MM.1S (cell line): ENCODE data around the gene FCHSD2.
A peak's percentile ranks its signal among the peaks of the same experiment; 100 is the strongest.

Experiments
- DNase-seq: peaks from one replicate; pipeline ENCODE4 v3.0.0-alpha.2; 2015
- H2AFZ ChIP-seq: fragments of 300-600 bp; sonication (generic); 2 replicates; pipeline ENCODE4 v1.6.0; 2016; ENCODE audit warnings: antibody characterized with exemption, low read length
- H3F3A ChIP-seq: fragments of 300-600 bp; sonication (generic); 2 replicates; pipeline ENCODE4 v1.6.1; 2016; ENCODE audit warnings: mild to moderate bottlenecking, antibody characterized with exemption, low read length, moderate library complexity, mixed read lengths; ENCODE audit not compliant: insufficient read depth
- H3K27ac ChIP-seq: fragments of 300-600 bp; sonication (generic); 2 replicates; pipeline ENCODE4 v1.5.1; 2016; ENCODE audit warnings: mild to moderate bottlenecking, low read length
- H3K27me3 ChIP-seq: fragments of 300-600 bp; sonication (generic); replicated peaks from 2 replicates; pipeline ENCODE4 v1.6.0; 2016; ENCODE audit warnings: low read length; ENCODE audit not compliant: insufficient read depth
- H3K36me3 ChIP-seq: fragments of 300-600 bp; sonication (generic); replicated peaks from 2 replicates; pipeline ENCODE4 v1.6.1; 2016; ENCODE audit warnings: mild to moderate bottlenecking, low read length, mixed read lengths; ENCODE audit not compliant: insufficient read depth
- H3K4me1 ChIP-seq: fragments of 300-600 bp; sonication (generic); 2 replicates; pipeline ENCODE4 v1.6.1; 2016; ENCODE audit warnings: low read length, mixed read lengths
- H3K4me2 ChIP-seq: fragments of 300-600 bp; sonication (generic); 2 replicates; pipeline ENCODE4 v1.6.0; 2016; ENCODE audit warnings: low read depth, low read length
- H3K4me3 ChIP-seq: fragments of 300-600 bp; sonication (generic); 2 replicates; pipeline ENCODE4 v1.5.1; 2016; ENCODE audit warnings: low read length, mixed read lengths
- H3K79me2 ChIP-seq: fragments of 300-600 bp; sonication (generic); 2 replicates; pipeline ENCODE4 v1.6.1; 2016; ENCODE audit warnings: mixed run types, low read length, mixed read lengths
- H3K9ac ChIP-seq: fragments of 300-600 bp; sonication (generic); 2 replicates; pipeline ENCODE4 v1.6.1; 2016; ENCODE audit warnings: low read length, mixed read lengths
- H3K9me2 ChIP-seq: fragments of 300-600 bp; sonication (generic); replicated peaks from 2 replicates; pipeline ENCODE4 v1.6.1; 2016; ENCODE audit warnings: mild to moderate bottlenecking, low read length, mixed read lengths; ENCODE audit not compliant: insufficient read depth
- H3K9me3 ChIP-seq: fragments of 300-600 bp; sonication (generic); replicated peaks from 2 replicates; pipeline ENCODE4 v1.6.1; 2016; ENCODE audit warnings: mild to moderate bottlenecking, low read length, mixed read lengths; ENCODE audit not compliant: insufficient read depth
- H4K20me1 ChIP-seq: fragments of 300-600 bp; sonication (generic); 2 replicates; pipeline ENCODE4 v1.6.1; 2016; ENCODE audit warnings: mild to moderate bottlenecking, low read length, moderate library complexity, mixed read lengths; ENCODE audit not compliant: insufficient read depth
- EZH2 ChIP-seq: fragments of 300-600 bp; sonication (generic); optimal IDR thresholded peaks from 2 replicates; pipeline ENCODE3; 2017; ENCODE audit warnings: low read depth, mild to moderate bottlenecking, antibody characterized with exemption, low read length, mixed read lengths
- EZH2phosphoT487 ChIP-seq: fragments of 300-600 bp; sonication (generic); IDR thresholded peaks from 2 replicates; pipeline ENCODE4 v1.6.1; 2018; ENCODE audit warnings: antibody characterized with exemption, low read length
- TF ChIP-seq, protein P1 (sequence below): fragments of 300-600 bp; sonication (generic); IDR thresholded peaks from 2 replicates; pipeline ENCODE4 v1.5.1; 2016; ENCODE audit warnings: antibody characterized with exemption, low read length, mixed read lengths

The FCHSD2 gene

DNA sequence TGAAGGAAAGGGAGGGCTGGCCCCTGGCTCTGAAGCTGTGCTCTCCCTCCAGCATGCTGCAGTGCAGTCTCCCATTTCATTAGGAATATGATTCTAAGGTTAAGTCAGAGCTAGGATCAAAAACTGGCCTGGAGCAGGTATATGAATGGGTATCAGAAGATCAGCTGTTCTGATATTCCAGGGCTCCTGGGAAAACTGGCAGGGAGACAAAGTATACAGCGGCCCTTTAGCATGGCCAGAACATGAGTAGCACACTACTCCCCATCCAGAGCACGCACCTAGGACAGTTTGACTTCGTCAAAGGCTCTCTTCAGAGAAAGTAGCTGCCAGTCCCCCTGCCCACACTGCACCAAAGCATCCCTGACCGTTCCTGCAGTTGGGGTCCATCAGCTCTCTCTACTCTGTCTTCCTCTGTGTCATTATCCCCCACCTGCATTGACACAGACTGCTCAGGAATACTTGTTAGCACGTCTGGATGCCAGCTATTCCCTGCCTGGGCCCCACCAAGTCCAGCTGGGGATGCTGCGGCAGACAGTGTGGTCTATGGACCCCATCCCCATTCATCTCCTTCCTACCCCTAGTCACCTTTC is 4.0 kb upstream of the FCHSD2 start:
- no peaks in the 10 kb centered on the region for H3K9me2 ChIP-seq
- no peaks in the 10 kb centered on the region for H3K9me3 ChIP-seq
- TF ChIP-seq EZH2phosphoT487, result no peak
- TF ChIP-seq, protein P1, sequence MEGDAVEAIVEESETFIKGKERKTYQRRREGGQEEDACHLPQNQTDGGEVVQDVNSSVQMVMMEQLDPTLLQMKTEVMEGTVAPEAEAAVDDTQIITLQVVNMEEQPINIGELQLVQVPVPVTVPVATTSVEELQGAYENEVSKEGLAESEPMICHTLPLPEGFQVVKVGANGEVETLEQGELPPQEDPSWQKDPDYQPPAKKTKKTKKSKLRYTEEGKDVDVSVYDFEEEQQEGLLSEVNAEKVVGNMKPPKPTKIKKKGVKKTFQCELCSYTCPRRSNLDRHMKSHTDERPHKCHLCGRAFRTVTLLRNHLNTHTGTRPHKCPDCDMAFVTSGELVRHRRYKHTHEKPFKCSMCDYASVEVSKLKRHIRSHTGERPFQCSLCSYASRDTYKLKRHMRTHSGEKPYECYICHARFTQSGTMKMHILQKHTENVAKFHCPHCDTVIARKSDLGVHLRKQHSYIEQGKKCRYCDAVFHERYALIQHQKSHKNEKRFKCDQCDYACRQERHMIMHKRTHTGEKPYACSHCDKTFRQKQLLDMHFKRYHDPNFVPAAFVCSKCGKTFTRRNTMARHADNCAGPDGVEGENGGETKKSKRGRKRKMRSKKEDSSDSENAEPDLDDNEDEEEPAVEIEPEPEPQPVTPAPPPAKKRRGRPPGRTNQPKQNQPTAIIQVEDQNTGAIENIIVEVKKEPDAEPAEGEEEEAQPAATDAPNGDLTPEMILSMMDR, result no peak
- TF ChIP-seq EZH2, result no peak
- peaks cover 23% of the 10 kb centered on the region for H3F3A ChIP-seq
- no peaks in the 10 kb centered on the region for H4K20me1 ChIP-seq
- H3K79me2 ChIP-seq, result peaks cover 8% of the 10 kb centered on the region
- H3K4me3 ChIP-seq, result no peak overlapping the region
- H3K4me1 ChIP-seq, result peaks cover 51% of the 10 kb centered on the region
- H3K9ac ChIP-seq, result no peak overlapping the region
- no peak overlapping the region for H3K4me2 ChIP-seq
- no peak for DNase-seq
- H3K27me3 ChIP-seq, result no peaks in the 10 kb centered on the region
- H3K36me3 ChIP-seq, result no peaks in the 10 kb centered on the region
- no peak overlapping the region for H2AFZ ChIP-seq
- no peak overlapping the region for H3K27ac ChIP-seq

DNA sequence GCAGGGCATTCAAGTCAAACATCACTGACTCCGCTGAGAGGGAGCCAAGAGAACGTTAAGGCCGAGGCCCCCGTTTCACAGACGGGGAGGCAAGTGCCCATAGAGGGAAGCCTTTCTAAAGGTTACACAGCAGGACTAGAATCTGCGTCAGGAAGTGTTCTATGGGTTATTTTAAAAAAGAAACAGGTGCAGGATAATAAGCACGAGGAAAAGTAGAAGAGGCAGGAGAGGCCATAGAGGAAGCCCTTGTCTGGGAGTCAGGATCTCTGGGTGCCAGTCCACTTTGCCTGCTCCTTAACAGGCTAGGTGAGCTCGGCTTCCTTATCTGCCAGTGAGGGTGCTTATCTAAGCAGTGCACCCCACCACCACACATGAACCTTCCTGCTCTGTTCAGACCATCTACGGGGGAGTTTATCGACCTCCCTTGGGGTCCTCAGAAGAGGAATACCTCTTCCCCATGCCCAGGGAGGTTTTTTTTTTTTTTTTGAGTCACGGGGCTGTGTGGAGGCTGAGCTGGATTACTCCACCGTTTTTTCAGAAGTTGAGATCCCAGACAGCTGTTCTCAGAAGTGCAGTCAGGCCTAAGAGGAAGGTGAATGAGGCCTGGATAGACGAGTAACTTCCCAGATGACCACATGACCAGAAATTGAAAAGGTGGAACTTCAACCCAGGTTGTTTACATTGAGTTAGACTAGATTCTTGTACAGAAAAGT is 1.2 kb upstream of the FCHSD2 start:
- peaks cover 36% of the 10 kb centered on the region for H3K79me2 ChIP-seq
- TF ChIP-seq EZH2phosphoT487 (no peak), EZH2 (no peak)
- TF ChIP-seq, protein P1, result no peak
- H3K27me3 ChIP-seq, result no peaks in the 10 kb centered on the region
- H3K9me2 ChIP-seq, result no peaks in the 10 kb centered on the region
- H4K20me1 ChIP-seq, result no peaks in the 10 kb centered on the region
- peak overlapping the region; percentile 79 for H3K4me2 ChIP-seq
- peak overlapping the region; percentile 73 for H3K9ac ChIP-seq
- H3K27ac ChIP-seq, result peak overlapping the region; percentile 99
- peak; percentile 45 for DNase-seq
- H3K36me3 ChIP-seq, result peaks cover 7% of the 10 kb centered on the region
- H2AFZ ChIP-seq, result peak overlapping the region; percentile 57
- H3K4me1 ChIP-seq, result peaks cover 47% of the 10 kb centered on the region
- H3K9me3 ChIP-seq, result no peaks in the 10 kb centered on the region
- peak overlapping the region; percentile 44; the same call in 1 of the 2 replicates for H3K4me3 ChIP-seq
- H3F3A ChIP-seq, result peaks cover 34% of the 10 kb centered on the region

DNA sequence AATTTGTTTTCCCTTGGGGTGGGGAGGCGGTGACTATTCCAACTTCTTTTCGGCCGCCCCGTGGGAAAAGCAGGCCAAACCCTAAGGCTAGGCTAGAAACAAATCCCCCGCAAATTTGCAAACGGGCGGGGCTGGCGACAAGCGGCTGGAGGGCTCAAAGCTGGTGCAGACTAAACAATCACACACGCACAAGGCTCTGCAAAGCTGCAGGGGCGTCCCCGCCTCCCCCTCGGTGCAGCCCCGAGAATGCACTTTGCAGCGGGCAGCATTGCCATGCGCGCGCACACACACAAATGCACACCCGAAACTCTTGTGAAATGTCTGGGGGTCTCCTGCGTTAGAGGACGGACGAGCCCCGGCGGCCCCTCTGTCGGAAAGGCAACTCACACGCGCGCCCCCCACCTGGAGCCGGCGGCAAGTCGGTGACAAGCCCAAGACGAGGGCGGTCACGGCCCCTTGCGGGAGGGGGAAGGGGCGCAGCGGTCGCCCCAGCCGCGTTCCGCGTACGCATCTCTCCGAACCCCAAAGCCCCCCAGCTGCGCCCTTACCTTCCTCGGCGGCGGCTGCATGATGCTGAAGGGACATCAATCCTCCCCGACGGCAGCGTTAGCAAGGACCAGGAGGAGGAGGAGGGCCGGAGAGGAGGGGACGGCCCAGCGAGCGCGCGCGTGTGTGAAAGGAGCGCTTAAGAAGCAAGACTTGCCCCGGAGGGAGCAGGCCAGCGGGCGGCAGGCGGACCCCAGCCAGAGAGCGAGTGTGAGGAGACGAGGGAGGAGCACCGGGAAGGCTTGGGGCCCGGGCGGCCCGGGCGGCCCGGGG is 600 bp downstream of the FCHSD2 start:
- peaks cover 10% of the 10 kb centered on the region for H3K36me3 ChIP-seq
- H3F3A ChIP-seq, result peaks cover 34% of the 10 kb centered on the region
- no peaks in the 10 kb centered on the region for H3K9me2 ChIP-seq
- peak; percentile 79 for DNase-seq
- no peaks in the 10 kb centered on the region for H4K20me1 ChIP-seq
- TF ChIP-seq EZH2 (no peak), EZH2phosphoT487 (no peak)
- TF ChIP-seq, protein P1, result no peak
- H3K9ac ChIP-seq, result peak overlapping the region; percentile 87
- no peaks in the 10 kb centered on the region for H3K9me3 ChIP-seq
- peaks cover 36% of the 10 kb centered on the region for H3K4me1 ChIP-seq
- H3K79me2 ChIP-seq, result peaks cover 54% of the 10 kb centered on the region
- no peaks in the 10 kb centered on the region for H3K27me3 ChIP-seq
- peak overlapping the region; percentile 69 for H3K4me2 ChIP-seq
- peak overlapping the region; percentile 58 for H2AFZ ChIP-seq
- peak overlapping the region; percentile 99 for H3K27ac ChIP-seq
- H3K4me3 ChIP-seq, result peak overlapping the region; percentile 96
